ENCODE measurements around the gene BASP1. TPM values are rescaled to one million over a fixed set of nuclear protein-coding genes. Genes with fewer than 3 reads are reported as not detected.

BASP1 gene
- total and polyA plus RNA-seq, 4 donors, result 113 to 700 (median 372) TPM

GRCh38 chr5:17290540-17290974 is 73.1 kb downstream of the BASP1 start:
- 78% methylated on average over 7 of the region's 9 CpGs for WGBS (ENCODE audit: insufficient coverage)
- Histone ChIP-seq H3K4me3 (ENCODE audit: low read depth, low read length) (no peak overlapping the region), H3K9me3 (ENCODE audit: control insufficient read depth, insufficient read depth, low read length) (no peaks in the 10 kb centered on the region), H3K36me3 (ENCODE audit: control insufficient read depth, insufficient read depth, low read length) (no peaks in the 10 kb centered on the region), H3K4me1 (ENCODE audit: control insufficient read depth, insufficient read depth, low read length) (no peaks in the 10 kb centered on the region), H3K27ac (ENCODE audit: low read depth, low read length) (no peak overlapping the region), H3K27me3 (ENCODE audit: control insufficient read depth, insufficient read depth, low read length) (no peaks in the 10 kb centered on the region)
- no peak for DNase-seq (ENCODE audit: low read depth in 4 of 6, low spot score in 6 of 6)

DNA sequence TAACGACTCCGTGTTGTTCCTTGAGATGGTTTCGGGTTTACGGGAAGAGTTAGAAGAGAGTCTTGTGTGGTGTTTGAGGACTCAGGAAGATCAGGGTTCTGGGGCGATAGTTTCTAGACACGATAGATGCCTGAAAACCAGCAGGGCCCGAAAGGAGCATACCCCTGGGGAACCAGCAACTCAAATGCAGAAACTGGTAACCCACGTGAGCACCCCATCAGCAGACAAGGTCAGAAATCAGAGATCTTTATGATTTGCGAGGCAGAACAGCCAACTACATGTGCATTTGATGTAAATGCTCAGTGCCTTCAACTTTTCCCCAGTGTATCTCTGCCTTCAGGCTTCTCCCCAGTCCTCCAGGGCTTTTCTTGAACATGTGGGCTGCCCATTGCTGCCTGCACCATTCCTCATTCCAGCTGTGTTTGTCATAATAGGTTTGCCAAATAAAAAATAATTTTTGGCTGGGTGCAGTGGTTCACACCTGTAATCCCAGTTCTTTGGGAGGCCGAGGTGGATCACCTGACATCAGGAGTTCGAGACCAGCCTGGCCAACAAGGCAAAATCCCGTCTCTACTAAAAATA is 75.1 kb downstream of the BASP1 start:
- Histone ChIP-seq H3K36me3 (ENCODE audit: control insufficient read depth, insufficient read depth, low read length) (no peaks in the 10 kb centered on the region), H3K4me1 (ENCODE audit: control insufficient read depth, insufficient read depth, low read length) (no peaks in the 10 kb centered on the region), H3K9me3 (ENCODE audit: control insufficient read depth, insufficient read depth, low read length) (no peaks in the 10 kb centered on the region), H3K27me3 (ENCODE audit: control insufficient read depth, insufficient read depth, low read length) (no peaks in the 10 kb centered on the region), H3K4me3 (ENCODE audit: low read depth, low read length) (no peak overlapping the region), H3K27ac (ENCODE audit: low read depth, low read length) (no peak overlapping the region)
- DNase-seq (ENCODE audit: low read depth in 4 of 6, low spot score in 6 of 6), result no peak
- WGBS (ENCODE audit: insufficient coverage), result 92% methylated on average over 12 of the region's 12 CpGs

GRCh38 chr5:17294639-17295311 is 77.3 kb downstream of the BASP1 start:
- Histone ChIP-seq H3K27ac (ENCODE audit: low read depth, low read length) (no peak overlapping the region), H3K4me3 (ENCODE audit: low read depth, low read length) (no peak overlapping the region), H3K27me3 (ENCODE audit: control insufficient read depth, insufficient read depth, low read length) (no peaks in the 10 kb centered on the region), H3K36me3 (ENCODE audit: control insufficient read depth, insufficient read depth, low read length) (no peaks in the 10 kb centered on the region), H3K9me3 (ENCODE audit: control insufficient read depth, insufficient read depth, low read length) (no peaks in the 10 kb centered on the region), H3K4me1 (ENCODE audit: control insufficient read depth, insufficient read depth, low read length) (no peaks in the 10 kb centered on the region)
- WGBS (ENCODE audit: insufficient coverage), result 89% methylated on average over 4 of the region's 8 CpGs
- DNase-seq (ENCODE audit: low read depth in 4 of 6, low spot score in 6 of 6), result no peak

DNA sequence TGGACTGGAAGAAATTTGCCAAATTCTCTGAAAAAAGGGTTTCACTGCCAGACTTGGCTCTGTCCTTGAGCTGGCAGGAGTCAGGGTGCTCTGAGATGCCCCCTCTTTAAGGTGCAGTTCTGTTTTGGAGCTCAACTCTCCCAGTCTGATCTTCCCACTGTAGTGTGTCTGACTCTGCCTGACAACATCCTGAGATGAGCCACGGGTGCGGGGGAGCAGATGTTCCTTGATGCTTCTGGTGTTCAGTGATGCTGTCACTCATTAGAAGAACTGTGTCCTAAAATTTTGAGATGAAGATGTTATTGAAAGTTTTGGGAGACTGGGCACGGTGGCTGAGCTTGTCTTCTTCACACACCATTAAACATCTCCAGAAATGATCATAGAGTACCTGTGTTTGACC is 78.2 kb downstream of the BASP1 start:
- WGBS (ENCODE audit: insufficient coverage), result no CpG with 5 or more reads among the region's 3 CpGs
- DNase-seq (ENCODE audit: low read depth in 4 of 6, low spot score in 6 of 6), result no peak
- no peaks in the 10 kb centered on the region for H3K4me1 ChIP-seq (ENCODE audit: control insufficient read depth, insufficient read depth, low read length)
- no peaks in the 10 kb centered on the region for H3K36me3 ChIP-seq (ENCODE audit: control insufficient read depth, insufficient read depth, low read length)
- no peaks in the 10 kb centered on the region for H3K9me3 ChIP-seq (ENCODE audit: control insufficient read depth, insufficient read depth, low read length)
- no peaks in the 10 kb centered on the region for H3K27me3 ChIP-seq (ENCODE audit: control insufficient read depth, insufficient read depth, low read length)
- H3K4me3 ChIP-seq (ENCODE audit: low read depth, low read length), result no peak overlapping the region
- no peak overlapping the region for H3K27ac ChIP-seq (ENCODE audit: low read depth, low read length)

- Histone ChIP-seq H3K27ac (ENCODE audit: low read depth, low read length) (no peak overlapping the region), H3K27me3 (ENCODE audit: control insufficient read depth, insufficient read depth, low read length) (no peaks in the 10 kb centered on the region), H3K9me3 (ENCODE audit: control insufficient read depth, insufficient read depth, low read length) (no peaks in the 10 kb centered on the region), H3K4me1 (ENCODE audit: control insufficient read depth, insufficient read depth, low read length) (peaks cover 3% of the 10 kb centered on the region), H3K36me3 (ENCODE audit: control insufficient read depth, insufficient read depth, low read length) (no peaks in the 10 kb centered on the region), H3K4me3 (ENCODE audit: low read depth, low read length) (no peak overlapping the region)
- no peak for DNase-seq (ENCODE audit: low read depth in 4 of 6, low spot score in 6 of 6)
- 99% methylated on average over 3 of the region's 3 CpGs for WGBS (ENCODE audit: insufficient coverage)
Measured at GRCh38 chr5:17302106-17302505, 84.7 kb downstream of the BASP1 start.

GRCh38 chr5:17302604-17303003 is 85.2 kb downstream of the BASP1 start:
- peak in 1 of 6 donors; percentile 18 for DNase-seq (ENCODE audit: low read depth in 4 of 6, low spot score in 6 of 6)
- Histone ChIP-seq H3K27me3 (ENCODE audit: control insufficient read depth, insufficient read depth, low read length) (no peaks in the 10 kb centered on the region), H3K4me1 (ENCODE audit: control insufficient read depth, insufficient read depth, low read length) (peaks cover 3% of the 10 kb centered on the region), H3K9me3 (ENCODE audit: control insufficient read depth, insufficient read depth, low read length) (no peaks in the 10 kb centered on the region), H3K27ac (ENCODE audit: low read depth, low read length) (no peak overlapping the region), H3K36me3 (ENCODE audit: control insufficient read depth, insufficient read depth, low read length) (no peaks in the 10 kb centered on the region), H3K4me3 (ENCODE audit: low read depth, low read length) (no peak overlapping the region)
- no CpG with 5 or more reads among the region's 4 CpGs for WGBS (ENCODE audit: insufficient coverage)

DNA sequence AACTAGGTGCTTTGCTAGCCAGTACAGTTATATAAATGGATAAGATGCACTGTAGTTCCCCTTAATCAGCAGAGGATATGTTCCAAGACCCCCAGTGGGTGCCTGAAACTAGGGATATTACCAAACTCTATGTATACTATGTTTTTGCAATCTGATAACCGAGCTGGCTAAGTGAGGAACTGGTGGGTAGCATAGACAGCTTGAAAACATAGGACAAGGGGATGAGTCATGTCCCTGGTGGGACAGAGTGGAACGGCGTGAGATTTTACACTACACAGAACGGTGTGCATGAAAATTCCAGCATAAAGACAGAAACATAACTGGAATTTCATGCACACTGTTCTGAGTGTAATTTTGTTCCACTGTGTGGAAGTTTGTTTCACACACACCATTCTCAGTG is 86.9 kb downstream of the BASP1 start:
- WGBS (ENCODE audit: insufficient coverage), result no CpG with 5 or more reads among the region's 4 CpGs
- no peaks in the 10 kb centered on the region for H3K36me3 ChIP-seq (ENCODE audit: control insufficient read depth, insufficient read depth, low read length)
- DNase-seq (ENCODE audit: low read depth in 4 of 6, low spot score in 6 of 6), result no peak
- H3K4me1 ChIP-seq (ENCODE audit: control insufficient read depth, insufficient read depth, low read length), result peaks cover 3% of the 10 kb centered on the region
- H3K27me3 ChIP-seq (ENCODE audit: control insufficient read depth, insufficient read depth, low read length), result no peaks in the 10 kb centered on the region
- no peak overlapping the region for H3K4me3 ChIP-seq (ENCODE audit: low read depth, low read length)
- no peak overlapping the region for H3K27ac ChIP-seq (ENCODE audit: low read depth, low read length)
- H3K9me3 ChIP-seq (ENCODE audit: control insufficient read depth, insufficient read depth, low read length), result no peaks in the 10 kb centered on the region

- Histone ChIP-seq H3K4me3 (ENCODE audit: low read depth, low read length) (no peak overlapping the region), H3K27me3 (ENCODE audit: control insufficient read depth, insufficient read depth, low read length) (no peaks in the 10 kb centered on the region), H3K27ac (ENCODE audit: low read depth, low read length) (no peak overlapping the region), H3K9me3 (ENCODE audit: control insufficient read depth, insufficient read depth, low read length) (no peaks in the 10 kb centered on the region), H3K4me1 (ENCODE audit: control insufficient read depth, insufficient read depth, low read length) (peaks cover 3% of the 10 kb centered on the region), H3K36me3 (ENCODE audit: control insufficient read depth, insufficient read depth, low read length) (no peaks in the 10 kb centered on the region)
- no peak for DNase-seq (ENCODE audit: low read depth in 4 of 6, low spot score in 6 of 6)
- WGBS (ENCODE audit: insufficient coverage), result 50% methylated on average over 2 of the region's 5 CpGs
Measured at GRCh38 chr5:17305017-17305416, 87.6 kb downstream of the BASP1 start.

- no peaks in the 10 kb centered on the region for H3K36me3 ChIP-seq (ENCODE audit: control insufficient read depth, insufficient read depth, low read length)
- no peaks in the 10 kb centered on the region for H3K27me3 ChIP-seq (ENCODE audit: control insufficient read depth, insufficient read depth, low read length)
- no peak for DNase-seq (ENCODE audit: low read depth in 4 of 6, low spot score in 6 of 6)
- H3K27ac ChIP-seq (ENCODE audit: low read depth, low read length), result peak overlapping the region; percentile 15
- no peak overlapping the region for H3K4me3 ChIP-seq (ENCODE audit: low read depth, low read length)
- no peaks in the 10 kb centered on the region for H3K9me3 ChIP-seq (ENCODE audit: control insufficient read depth, insufficient read depth, low read length)
- H3K4me1 ChIP-seq (ENCODE audit: control insufficient read depth, insufficient read depth, low read length), result peaks cover 3% of the 10 kb centered on the region
- 74% methylated on average over 10 of the region's 14 CpGs for WGBS (ENCODE audit: insufficient coverage)
Measured at GRCh38 chr5:17305964-17306725, 88.7 kb downstream of the BASP1 start.
